Neural cell (in vitro differentiated cells): ENCODE measurements around the gene CDIP1. TPM values are rescaled to one million over a fixed set of nuclear protein-coding genes. Genes with fewer than 3 reads are reported as not detected.

Source experiments
- H2AFZ ChIP-seq: fragments of 200-600, 300-800 bp; sonication (generic), shearing (Covaris generic); 2 replicates; pipeline ENCODE4 v1.6.0; 2014; ENCODE audit warnings: low read depth, mild to moderate bottlenecking, antibody characterized with exemption, low read length, moderate library complexity
- H3F3A ChIP-seq: fragments of 200-600 bp; shearing (Covaris generic); 2 replicates; pipeline ENCODE4 v1.6.1; 2016; ENCODE audit warnings: mild to moderate bottlenecking, moderate library complexity, mixed read lengths, antibody characterized with exemption, low read length; ENCODE audit not compliant: insufficient read depth, poor library complexity, severe bottlenecking
- H3K27ac ChIP-seq: fragments of 200-600, 300-800 bp; sonication (generic), shearing (Covaris generic); 2 replicates; pipeline ENCODE4 v1.5.1; 2014; ENCODE audit warnings: mild to moderate bottlenecking, low read length, moderate library complexity
- H3K27me3 ChIP-seq: fragments of 300-800, 200-600 bp; sonication (generic), shearing (Covaris generic); 2 replicates; pipeline ENCODE4 v1.6.0; 2014; ENCODE audit warnings: mild to moderate bottlenecking, low read depth, low read length, moderate library complexity; ENCODE audit not compliant: insufficient read depth
- H3K36me3 ChIP-seq: fragments of 300-800, 200-600 bp; sonication (generic), shearing (Covaris generic); 2 replicates; pipeline ENCODE4 v1.5.1; 2014; ENCODE audit warnings: mild to moderate bottlenecking, antibody characterized with exemption, low read length, moderate library complexity; ENCODE audit not compliant: insufficient read depth
- H3K4me2 ChIP-seq: fragments of 300-800, 200-600 bp; sonication (generic), shearing (Covaris generic); 2 replicates; pipeline ENCODE4 v1.6.0; 2014; ENCODE audit warnings: mild to moderate bottlenecking, low read length
- H3K4me3 ChIP-seq: fragments of 300-800, 200-600 bp; sonication (generic), shearing (Covaris generic); 2 replicates; pipeline ENCODE4 v1.5.1; 2014; ENCODE audit warnings: mild to moderate bottlenecking, low read length, moderate library complexity
- H3K79me2 ChIP-seq: fragments of 200-600 bp; shearing (Covaris generic); replicated peaks from 2 replicates; pipeline ENCODE4 v1.6.0; 2014; ENCODE audit warnings: mild to moderate bottlenecking, low read length, moderate library complexity; ENCODE audit not compliant: insufficient read depth
- H3K9ac ChIP-seq: fragments of 300-800, 200-600 bp; sonication (generic), shearing (Covaris generic); 2 replicates; pipeline ENCODE4 v1.6.1; 2016; ENCODE audit warnings: mild to moderate bottlenecking, low read length, mixed read lengths
- H3K9me2 ChIP-seq: fragments of 200-600 bp; shearing (Covaris generic); 2 replicates; pipeline ENCODE4 v1.6.1; 2016; ENCODE audit warnings: mild to moderate bottlenecking, low read length, mixed read lengths; ENCODE audit not compliant: insufficient read depth
- H3K9me3 ChIP-seq: fragments of 200-600, 300-800 bp; sonication (generic), shearing (Covaris generic); 2 replicates; pipeline ENCODE4 v1.6.1; 2016; ENCODE audit warnings: mild to moderate bottlenecking, mixed run types, low read length, moderate library complexity, mixed read lengths
- H4K20me1 ChIP-seq: fragments of 200-600 bp; shearing (Covaris generic); 2 replicates; pipeline ENCODE4 v1.6.1; 2016; ENCODE audit warnings: mild to moderate bottlenecking, mixed run types; ENCODE audit not compliant: insufficient read depth
- CTCF ChIP-seq: fragments of 450-650 bp; IDR thresholded peaks from 2 replicates; pipeline ENCODE4 v1.5.1; 2014; ENCODE audit warnings: antibody characterized with exemption, mild to moderate bottlenecking, moderate library complexity; ENCODE audit not compliant: poor library complexity, severe bottlenecking
- EP300 ChIP-seq: fragments of 450-650 bp; conservative IDR thresholded peaks from 2 replicates; pipeline ENCODE4 v1.6.1; 2014; ENCODE audit warnings: antibody characterized with exemption, mild to moderate bottlenecking, moderate library complexity; ENCODE audit not compliant: poor library complexity, severe bottlenecking
- EZH2 ChIP-seq: fragments of 200-600, 300-800 bp; shearing (Covaris generic), sonication (generic); IDR thresholded peaks from 2 replicates; pipeline ENCODE4 v1.6.1; 2014; ENCODE audit warnings: antibody characterized with exemption, low read length, borderline replicate concordance, mild to moderate bottlenecking; ENCODE audit not compliant: insufficient read depth, poor library complexity, severe bottlenecking
- MXI1 ChIP-seq: fragments of 450-650 bp; conservative IDR thresholded peaks from 2 replicates; pipeline ENCODE4 v1.6.1; 2014; ENCODE audit warnings: antibody characterized with exemption, mild to moderate bottlenecking; ENCODE audit not compliant: poor library complexity, severe bottlenecking
- POLR2AphosphoS5 ChIP-seq: IDR thresholded peaks from 2 replicates; pipeline ENCODE4 v1.6.1; 2012
- RAD21 ChIP-seq: fragments of 450-650 bp; conservative IDR thresholded peaks from 2 replicates; pipeline ENCODE4 v1.6.1; 2014; ENCODE audit warnings: antibody characterized with exemption, mild to moderate bottlenecking, moderate library complexity
- REST ChIP-seq: IDR thresholded peaks from 2 replicates; pipeline ENCODE4 v1.6.1; 2012; ENCODE audit warnings: borderline replicate concordance
- SMC3 ChIP-seq: fragments of 450-650 bp; conservative IDR thresholded peaks from 2 replicates; pipeline ENCODE4 v1.6.1; 2014; ENCODE audit warnings: antibody characterized with exemption, mild to moderate bottlenecking, moderate library complexity; ENCODE audit not compliant: poor library complexity
- TAF1 ChIP-seq: IDR thresholded peaks from 2 replicates; pipeline ENCODE4 v1.6.1; 2012; ENCODE audit warnings: low read depth
- polyA plus RNA-seq: library from polyadenylated mRNA; depleted of rRNA; stranded (reverse); fragments of >200 nt; gene quantifications from 2 replicates; pipeline ENCODE4 v1.2.3, GENCODE V29; 2014

The CDIP1 gene
- polyA plus RNA-seq, 1 donor from 2014 or later, result 16.4 TPM

- no peak overlapping the region for H3K4me2 ChIP-seq
- H3K9me3 ChIP-seq, result no peaks in the 10 kb centered on the region
- H3K36me3 ChIP-seq, result no peaks in the 10 kb centered on the region
- no peak overlapping the region for H3K27ac ChIP-seq
- H2AFZ ChIP-seq, result no peak overlapping the region
- no peaks in the 10 kb centered on the region for H3F3A ChIP-seq
- H3K27me3 ChIP-seq, result no peaks in the 10 kb centered on the region
- H3K4me3 ChIP-seq, result no peak overlapping the region
- no peaks in the 10 kb centered on the region for H3K79me2 ChIP-seq
- no peak overlapping the region for H3K9ac ChIP-seq
- H3K9me2 ChIP-seq, result no peaks in the 10 kb centered on the region
- no peaks in the 10 kb centered on the region for H4K20me1 ChIP-seq
- no peak for TF ChIP-seq TAF1
- TF ChIP-seq MXI1, result no peak
- no peak for TF ChIP-seq SMC3
- no peak for TF ChIP-seq EP300
- no peak for TF ChIP-seq EZH2
- TF ChIP-seq POLR2AphosphoS5, result no peak
- no peak for TF ChIP-seq REST
- TF ChIP-seq RAD21, result no peak
- no peak for TF ChIP-seq CTCF
These were observed 14.0 kb downstream of the CDIP1 start for GRCh38 chr16:4524571-4524970.

GRCh38 chr16:4523686-4524085 lies 14.9 kb downstream of the CDIP1 start:
- Histone ChIP-seq H3K4me2 (no peak overlapping the region), H2AFZ (no peak overlapping the region), H4K20me1 (no peaks in the 10 kb centered on the region), H3F3A (no peaks in the 10 kb centered on the region), H3K4me3 (no peak overlapping the region), H3K36me3 (no peaks in the 10 kb centered on the region), H3K9ac (no peak overlapping the region), H3K9me3 (no peaks in the 10 kb centered on the region), H3K27ac (no peak overlapping the region), H3K9me2 (no peaks in the 10 kb centered on the region), H3K79me2 (no peaks in the 10 kb centered on the region), H3K27me3 (no peaks in the 10 kb centered on the region)
- TF ChIP-seq EP300 (no peak), EZH2 (no peak), MXI1 (no peak), TAF1 (no peak), RAD21 (no peak), REST (no peak), SMC3 (no peak), POLR2AphosphoS5 (no peak), CTCF (no peak)
